HT1080 (cell line): ENCODE measurements around the gene CCDC158. TPM values are rescaled to one million over a fixed set of nuclear protein-coding genes. Genes with fewer than 3 reads are reported as not detected.
A peak's percentile ranks its signal among the peaks of the same experiment; 100 is the strongest.
"Not testable (repeated sequence)": the region's sequence is repeated elsewhere in the genome, so short reads cannot be mapped to it uniquely, and the experiment has no call there.

ENCODE experiments used
- DNase-seq: peaks from one replicate; pipeline ENCODE4 v3.0.0-alpha.2; 2015; ENCODE audit warnings: low read depth
- total RNA-seq: library from RNA; depleted of rRNA; stranded (reverse); fragments of >200 nt; shearing (Covaris generic); gene quantifications from 2 replicates; pipeline ENCODE4 v1.2.3, GENCODE V29; 2014

The CCDC158 gene
- total RNA-seq, 1 experiment from 2014 or later: not detected

GRCh38 chr4:76430519-76431388 lies 9.8 kb upstream of the CCDC158 start:
- DNase-seq: peak; percentile 58

- no peak for DNase-seq
Observed at GRCh38 chr4:76429636-76430035, 8.7 kb upstream of the CCDC158 start.

GRCh38 chr4:76426272-76426671 lies 5.3 kb upstream of the CCDC158 start:
- DNase-seq: no peak

GRCh38 chr4:76423159-76423558 lies 2.2 kb upstream of the CCDC158 start:
- not testable (repeated sequence) for DNase-seq

- DNase-seq: no peak
Observed at GRCh38 chr4:76420188-76420761, 666 bp downstream of the CCDC158 start.

- no peak for DNase-seq
Observed at GRCh38 chr4:76410636-76411035, 10.3 kb downstream of the CCDC158 start.

GRCh38 chr4:76407440-76408119 lies 13.4 kb downstream of the CCDC158 start:
- DNase-seq: no peak

GRCh38 chr4:76406081-76406480 lies 14.9 kb downstream of the CCDC158 start:
- no peak for DNase-seq

- DNase-seq: peak; percentile 60
Observed at GRCh38 chr4:76401654-76402053, 19.3 kb downstream of the CCDC158 start.

- DNase-seq: peak; percentile 24
Observed at GRCh38 chr4:76388160-76388908, 32.6 kb downstream of the CCDC158 start.

- DNase-seq: no peak
Observed at GRCh38 chr4:76386566-76387305, 34.2 kb downstream of the CCDC158 start.

GRCh38 chr4:76385974-76386373 lies 35.0 kb downstream of the CCDC158 start:
- DNase-seq: no peak

- no peak for DNase-seq
Observed at GRCh38 chr4:76384052-76384451, 36.9 kb downstream of the CCDC158 start.

GRCh38 chr4:76383001-76383400 lies 37.9 kb downstream of the CCDC158 start:
- DNase-seq: no peak

GRCh38 chr4:76381986-76382385 lies 39.0 kb downstream of the CCDC158 start:
- DNase-seq: no peak

- DNase-seq: no peak
Observed at GRCh38 chr4:76380561-76380960, 40.4 kb downstream of the CCDC158 start.

GRCh38 chr4:76377911-76378310 lies 43.0 kb downstream of the CCDC158 start:
- DNase-seq: peak; percentile 14

- no peak for DNase-seq
Observed at GRCh38 chr4:76377481-76377901, 43.5 kb downstream of the CCDC158 start.

- DNase-seq: no peak
Observed at GRCh38 chr4:76376534-76376933, 44.4 kb downstream of the CCDC158 start.

- DNase-seq: no peak
Observed at GRCh38 chr4:76375703-76376102, 45.2 kb downstream of the CCDC158 start.

GRCh38 chr4:76374798-76375197 lies 46.1 kb downstream of the CCDC158 start:
- DNase-seq: no peak
